Stimulated activated memory B cell treated with anti-CD40 and anti-IgM and Interleukin-4, amounts not matched to agents 10 μg/mL and 1 μg/mL and 100 μg/mL, for 72 hours (primary cell): ENCODE measurements around the gene PDE12.
A peak's percentile ranks its signal among the peaks of the same experiment; 100 is the strongest.

ENCODE experiments used
- ATAC-seq: fragments of 150-1000 bp; cut with Tn5 transposase; 2 replicates; pipeline ENCODE4 v1.10.0; 2021
- H3K27ac Mint-ChIP-seq: one replicate; pipeline ENCODE4 v1.8.0; 2022; ENCODE audit warnings: mild to moderate bottlenecking, mixed read lengths
- H3K27me3 Mint-ChIP-seq: one replicate; pipeline ENCODE4 v1.8.0; 2022; ENCODE audit warnings: mixed read lengths
- H3K36me3 Mint-ChIP-seq: one replicate; pipeline ENCODE4 v1.8.0; 2022; ENCODE audit warnings: mixed read lengths
- H3K4me1 Mint-ChIP-seq: one replicate; pipeline ENCODE4 v1.8.0; 2022; ENCODE audit warnings: mixed read lengths
- H3K4me3 Mint-ChIP-seq: one replicate; pipeline ENCODE4 v1.8.0; 2022; ENCODE audit warnings: mild to moderate bottlenecking, moderate library complexity, mixed read lengths
- H3K9me3 Mint-ChIP-seq: one replicate; pipeline ENCODE4 v1.8.0; 2022; ENCODE audit warnings: mixed read lengths

PDE12 gene

GRCh38 chr3:57570878-57571277, 14.8 kb downstream of the PDE12 start:
- no peaks in the 10 kb centered on the region for H3K9me3 Mint-ChIP-seq
- H3K36me3 Mint-ChIP-seq, result peaks cover 32% of the 10 kb centered on the region
- no peaks in the 10 kb centered on the region for H3K27me3 Mint-ChIP-seq
- no peak overlapping the region for H3K4me3 Mint-ChIP-seq
- no peak overlapping the region for H3K27ac Mint-ChIP-seq
- ATAC-seq, result no peak
- no peaks in the 10 kb centered on the region for H3K4me1 Mint-ChIP-seq

GRCh38 chr3:57572096-57572495, 16.0 kb downstream of the PDE12 start:
- Mint-ChIP-seq H3K9me3 (no peaks in the 10 kb centered on the region), H3K36me3 (peaks cover 40% of the 10 kb centered on the region), H3K4me3 (no peak overlapping the region), H3K4me1 (peaks cover 3% of the 10 kb centered on the region), H3K27me3 (no peaks in the 10 kb centered on the region), H3K27ac (no peak overlapping the region)
- ATAC-seq, result no peak

- Mint-ChIP-seq H3K9me3 (no peaks in the 10 kb centered on the region), H3K27me3 (no peaks in the 10 kb centered on the region), H3K27ac (no peak overlapping the region), H3K4me3 (no peak overlapping the region), H3K36me3 (peaks cover 36% of the 10 kb centered on the region), H3K4me1 (peaks cover 7% of the 10 kb centered on the region)
- no peak for ATAC-seq
Measured at GRCh38 chr3:57575966-57576626, 20.0 kb downstream of the PDE12 start.

- Mint-ChIP-seq H3K9me3 (no peaks in the 10 kb centered on the region), H3K36me3 (peaks cover 28% of the 10 kb centered on the region), H3K4me1 (peaks cover 9% of the 10 kb centered on the region), H3K27ac (peak overlapping the region; percentile 61), H3K27me3 (no peaks in the 10 kb centered on the region), H3K4me3 (no peak overlapping the region)
- ATAC-seq, result no peak
Measured at GRCh38 chr3:57577801-57578200, 21.7 kb downstream of the PDE12 start.

- Mint-ChIP-seq H3K27ac (no peak overlapping the region), H3K36me3 (peaks cover 2% of the 10 kb centered on the region), H3K27me3 (no peaks in the 10 kb centered on the region), H3K9me3 (no peaks in the 10 kb centered on the region), H3K4me1 (peaks cover 24% of the 10 kb centered on the region), H3K4me3 (no peak overlapping the region)
- ATAC-seq, result no peak
Measured at GRCh38 chr3:57582474-57583168, 26.5 kb downstream of the PDE12 start.

- peaks cover 30% of the 10 kb centered on the region for H3K4me1 Mint-ChIP-seq
- H3K27me3 Mint-ChIP-seq, result no peaks in the 10 kb centered on the region
- no peaks in the 10 kb centered on the region for H3K9me3 Mint-ChIP-seq
- no peaks in the 10 kb centered on the region for H3K36me3 Mint-ChIP-seq
- ATAC-seq, result no peak
- no peak overlapping the region for H3K27ac Mint-ChIP-seq
- H3K4me3 Mint-ChIP-seq, result no peak overlapping the region
Measured at GRCh38 chr3:57583544-57583943, 27.5 kb downstream of the PDE12 start.

- no peak overlapping the region for H3K4me3 Mint-ChIP-seq
- no peaks in the 10 kb centered on the region for H3K27me3 Mint-ChIP-seq
- H3K36me3 Mint-ChIP-seq, result peaks cover 4% of the 10 kb centered on the region
- H3K4me1 Mint-ChIP-seq, result peaks cover 30% of the 10 kb centered on the region
- ATAC-seq, result no peak
- no peaks in the 10 kb centered on the region for H3K9me3 Mint-ChIP-seq
- H3K27ac Mint-ChIP-seq, result peak overlapping the region; percentile 37
Measured at GRCh38 chr3:57586778-57587177, 30.7 kb downstream of the PDE12 start.

- no peak overlapping the region for H3K4me3 Mint-ChIP-seq
- peaks cover 7% of the 10 kb centered on the region for H3K36me3 Mint-ChIP-seq
- peaks cover 38% of the 10 kb centered on the region for H3K4me1 Mint-ChIP-seq
- no peak for ATAC-seq
- H3K9me3 Mint-ChIP-seq, result no peaks in the 10 kb centered on the region
- H3K27ac Mint-ChIP-seq, result no peak overlapping the region
- H3K27me3 Mint-ChIP-seq, result no peaks in the 10 kb centered on the region
Measured at GRCh38 chr3:57587905-57588304, 31.8 kb downstream of the PDE12 start.

- no peak for ATAC-seq
- Mint-ChIP-seq H3K27me3 (no peaks in the 10 kb centered on the region), H3K36me3 (peaks cover 12% of the 10 kb centered on the region), H3K27ac (no peak overlapping the region), H3K9me3 (no peaks in the 10 kb centered on the region), H3K4me1 (peaks cover 43% of the 10 kb centered on the region), H3K4me3 (no peak overlapping the region)
Measured at GRCh38 chr3:57592306-57592705, 36.2 kb downstream of the PDE12 start.

GRCh38 chr3:57594144-57594543, 38.1 kb downstream of the PDE12 start:
- Mint-ChIP-seq H3K9me3 (no peaks in the 10 kb centered on the region), H3K4me1 (peaks cover 46% of the 10 kb centered on the region), H3K4me3 (no peak overlapping the region), H3K36me3 (peaks cover 12% of the 10 kb centered on the region), H3K27ac (no peak overlapping the region), H3K27me3 (no peaks in the 10 kb centered on the region)
- ATAC-seq, result no peak

GRCh38 chr3:57594576-57594975, 38.5 kb downstream of the PDE12 start:
- ATAC-seq, result no peak
- Mint-ChIP-seq H3K36me3 (peaks cover 12% of the 10 kb centered on the region), H3K4me1 (peaks cover 50% of the 10 kb centered on the region), H3K27me3 (no peaks in the 10 kb centered on the region), H3K4me3 (peak overlapping the region; percentile 34), H3K27ac (no peak overlapping the region), H3K9me3 (no peaks in the 10 kb centered on the region)

- no peaks in the 10 kb centered on the region for H3K9me3 Mint-ChIP-seq
- peaks cover 51% of the 10 kb centered on the region for H3K4me1 Mint-ChIP-seq
- H3K4me3 Mint-ChIP-seq, result peak overlapping the region; percentile 89
- ATAC-seq, result peak; percentile 0
- H3K36me3 Mint-ChIP-seq, result peaks cover 9% of the 10 kb centered on the region
- H3K27ac Mint-ChIP-seq, result peak overlapping the region; percentile 89
- H3K27me3 Mint-ChIP-seq, result no peaks in the 10 kb centered on the region
Measured at GRCh38 chr3:57596495-57597126, 40.5 kb downstream of the PDE12 start.

GRCh38 chr3:57597127-57597923, 41.3 kb downstream of the PDE12 start, which contains the start of gene ARF4:
Gene ARF4 (minus strand): TSS chr3:57597344. CDS start chr3:57597140, 204 bp downstream.
- H3K4me1 Mint-ChIP-seq, result peaks cover 45% of the 10 kb centered on the region
- ATAC-seq, result peak; percentile 98
- peaks cover 10% of the 10 kb centered on the region for H3K36me3 Mint-ChIP-seq
- H3K4me3 Mint-ChIP-seq, result peak within 1 kb of the TSS; percentile 89
- H3K27ac Mint-ChIP-seq, result peak within 1 kb of the TSS; percentile 89
- H3K27me3 Mint-ChIP-seq, result no peaks in the 10 kb centered on the region
- no peaks in the 10 kb centered on the region for H3K9me3 Mint-ChIP-seq

- ATAC-seq, result no peak
- Mint-ChIP-seq H3K9me3 (no peaks in the 10 kb centered on the region), H3K36me3 (peaks cover 9% of the 10 kb centered on the region), H3K4me1 (peaks cover 31% of the 10 kb centered on the region), H3K27me3 (no peaks in the 10 kb centered on the region), H3K27ac (peak overlapping the region; percentile 89), H3K4me3 (peak overlapping the region; percentile 89)
Measured at GRCh38 chr3:57598765-57599360, 42.8 kb downstream of the PDE12 start.

GRCh38 chr3:57600195-57600594, 44.1 kb downstream of the PDE12 start:
- no peak for ATAC-seq
- H3K27ac Mint-ChIP-seq, result no peak overlapping the region
- peaks cover 21% of the 10 kb centered on the region for H3K4me1 Mint-ChIP-seq

More at GRCh38 chr3:57600195-57600594, 44.1 kb downstream of the PDE12 start:
- H3K27me3 Mint-ChIP-seq, result no peaks in the 10 kb centered on the region
- no peak overlapping the region for H3K4me3 Mint-ChIP-seq
- H3K36me3 Mint-ChIP-seq, result peaks cover 17% of the 10 kb centered on the region
- H3K9me3 Mint-ChIP-seq, result no peaks in the 10 kb centered on the region
